IPS-20b (cell line): Measurements from ENCODE around the gene NRTN.

Experiments
- H3K27ac ChIP-seq: one replicate; pipeline ENCODE4 v1.5.1; 2013; ENCODE audit warnings: low read length
- H3K27me3 ChIP-seq: 2 replicates; pipeline ENCODE4 v1.6.1; 2013; ENCODE audit warnings: mild to moderate bottlenecking, low read length, inconsistent platforms; ENCODE audit not compliant: insufficient read depth
- H3K36me3 ChIP-seq: 2 replicates; pipeline ENCODE4 v1.6.1; 2013; ENCODE audit warnings: low read depth, mild to moderate bottlenecking, inconsistent platforms, low read length, moderate library complexity; ENCODE audit not compliant: insufficient read depth
- H3K4me1 ChIP-seq: 2 replicates; pipeline ENCODE4 v1.6.1; 2013; ENCODE audit warnings: mild to moderate bottlenecking, control low read depth, inconsistent platforms, low read length, moderate library complexity; ENCODE audit not compliant: insufficient read depth
- H3K4me3 ChIP-seq: 2 replicates; pipeline ENCODE4 v1.5.1; 2013; ENCODE audit warnings: mild to moderate bottlenecking, low read length, inconsistent platforms
- H3K9ac ChIP-seq: 2 replicates; pipeline ENCODE4 v1.6.1; 2013; ENCODE audit warnings: low read depth, mild to moderate bottlenecking, inconsistent platforms, low read length, moderate library complexity
- H3K9me3 ChIP-seq: 2 replicates; pipeline ENCODE4 v1.6.1; 2013; ENCODE audit warnings: mild to moderate bottlenecking, low read depth, low read length, inconsistent platforms; ENCODE audit not compliant: insufficient read depth

The NRTN gene

DNA sequence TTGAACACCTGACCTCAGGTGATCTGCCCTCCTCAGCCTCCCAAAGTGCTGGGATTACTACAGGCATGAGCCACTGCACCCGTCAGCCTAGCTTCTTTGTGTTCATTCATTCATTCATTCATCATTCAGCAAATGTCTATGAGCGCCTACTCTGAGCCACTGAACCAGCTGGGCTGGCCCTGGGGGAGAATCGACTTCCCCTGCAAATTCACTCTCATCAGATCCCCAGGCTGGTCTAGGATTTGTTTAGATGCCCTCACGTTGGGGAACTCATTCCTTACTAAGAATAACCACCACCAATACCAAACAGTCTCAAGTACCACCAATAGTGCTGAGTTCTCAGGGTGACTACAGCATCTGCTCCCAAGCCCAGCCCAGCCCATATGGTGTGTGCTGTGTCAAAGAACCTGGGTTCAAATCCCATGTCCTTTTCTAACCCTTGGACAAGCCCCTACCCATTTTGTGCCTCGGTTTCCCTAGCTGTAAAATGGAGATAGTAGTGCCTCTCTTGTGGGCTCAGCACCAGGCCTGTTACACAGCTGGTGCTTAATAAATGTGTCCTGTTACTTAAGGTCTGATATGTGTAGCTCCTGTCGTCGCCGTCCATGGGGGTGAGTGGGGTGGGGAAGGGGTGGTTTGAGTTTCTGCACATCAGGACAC is 16.8 kb downstream of the NRTN start:
- no peaks in the 10 kb centered on the region for H3K27me3 ChIP-seq
- no peak overlapping the region for H3K27ac ChIP-seq
- H3K9me3 ChIP-seq, result no peaks in the 10 kb centered on the region
- no peak overlapping the region for H3K9ac ChIP-seq
- H3K4me1 ChIP-seq, result no peaks in the 10 kb centered on the region
- H3K36me3 ChIP-seq, result no peaks in the 10 kb centered on the region
- no peak overlapping the region for H3K4me3 ChIP-seq

GRCh38 chr19:5822181-5822844 is 17.4 kb downstream of the NRTN start:
- no peak overlapping the region for H3K9ac ChIP-seq

GRCh38 chr19:5823579-5824281 is 18.9 kb downstream of the NRTN start:
- Histone ChIP-seq H3K4me1 (no peaks in the 10 kb centered on the region), H3K9me3 (no peaks in the 10 kb centered on the region), H3K27ac (no peak overlapping the region), H3K9ac (no peak overlapping the region), H3K36me3 (no peaks in the 10 kb centered on the region), H3K27me3 (no peaks in the 10 kb centered on the region), H3K4me3 (no peak overlapping the region)

More at GRCh38 chr19:5822181-5822844, 17.4 kb downstream of the NRTN start:
- Histone ChIP-seq H3K9me3 (no peaks in the 10 kb centered on the region), H3K4me1 (no peaks in the 10 kb centered on the region), H3K36me3 (no peaks in the 10 kb centered on the region), H3K4me3 (no peak overlapping the region), H3K27ac (no peak overlapping the region), H3K27me3 (no peaks in the 10 kb centered on the region)

DNA sequence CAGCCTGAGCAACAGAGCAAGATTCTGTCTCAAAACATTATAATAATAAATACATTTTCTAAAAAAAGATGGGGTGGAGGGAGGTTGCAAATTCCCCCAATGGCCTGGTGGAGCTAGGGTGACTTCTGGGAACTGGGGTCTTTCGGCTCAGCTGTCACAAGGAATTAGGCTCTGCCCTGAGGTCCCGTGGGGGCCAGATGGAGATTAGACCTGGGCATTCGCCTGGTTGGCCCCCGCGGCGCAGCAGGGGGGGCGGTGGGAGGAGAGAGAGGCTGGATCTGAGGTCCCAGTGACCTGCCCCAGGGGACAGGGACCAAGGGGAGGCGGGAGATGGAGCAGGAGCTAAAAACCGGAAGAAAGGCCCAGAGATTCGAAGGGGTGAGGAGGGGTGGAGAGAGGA is 19.9 kb downstream of the NRTN start:
- no peaks in the 10 kb centered on the region for H3K4me1 ChIP-seq
- no peaks in the 10 kb centered on the region for H3K27me3 ChIP-seq
- no peaks in the 10 kb centered on the region for H3K9me3 ChIP-seq
- H3K36me3 ChIP-seq, result no peaks in the 10 kb centered on the region
- H3K4me3 ChIP-seq, result no peak overlapping the region
- no peak overlapping the region for H3K27ac ChIP-seq
- H3K9ac ChIP-seq, result no peak overlapping the region

DNA sequence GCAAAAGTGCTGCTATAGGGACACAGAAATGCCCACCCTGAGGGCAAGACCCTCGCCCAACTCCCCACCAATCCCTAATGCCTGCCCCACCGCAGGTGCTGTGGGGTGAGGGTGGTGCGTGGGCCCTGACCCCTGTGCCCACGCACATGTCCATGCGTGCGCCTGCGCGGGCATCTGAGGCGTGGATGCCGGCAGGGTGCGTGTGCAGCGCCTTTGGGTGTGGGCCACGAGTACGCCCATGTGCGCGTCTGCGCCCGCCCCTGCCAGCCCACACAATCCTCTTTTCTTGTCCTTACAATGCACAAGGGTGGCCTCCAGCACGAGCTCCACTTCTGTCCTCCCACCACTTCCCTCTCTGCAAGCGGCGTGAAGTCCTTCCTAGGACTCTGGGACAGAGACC is 20.3 kb downstream of the NRTN start:
- no peaks in the 10 kb centered on the region for H3K4me1 ChIP-seq
- no peaks in the 10 kb centered on the region for H3K36me3 ChIP-seq
- H3K27me3 ChIP-seq, result no peaks in the 10 kb centered on the region
- no peak overlapping the region for H3K27ac ChIP-seq
- H3K9ac ChIP-seq, result no peak overlapping the region
- no peak overlapping the region for H3K4me3 ChIP-seq
- no peaks in the 10 kb centered on the region for H3K9me3 ChIP-seq

DNA sequence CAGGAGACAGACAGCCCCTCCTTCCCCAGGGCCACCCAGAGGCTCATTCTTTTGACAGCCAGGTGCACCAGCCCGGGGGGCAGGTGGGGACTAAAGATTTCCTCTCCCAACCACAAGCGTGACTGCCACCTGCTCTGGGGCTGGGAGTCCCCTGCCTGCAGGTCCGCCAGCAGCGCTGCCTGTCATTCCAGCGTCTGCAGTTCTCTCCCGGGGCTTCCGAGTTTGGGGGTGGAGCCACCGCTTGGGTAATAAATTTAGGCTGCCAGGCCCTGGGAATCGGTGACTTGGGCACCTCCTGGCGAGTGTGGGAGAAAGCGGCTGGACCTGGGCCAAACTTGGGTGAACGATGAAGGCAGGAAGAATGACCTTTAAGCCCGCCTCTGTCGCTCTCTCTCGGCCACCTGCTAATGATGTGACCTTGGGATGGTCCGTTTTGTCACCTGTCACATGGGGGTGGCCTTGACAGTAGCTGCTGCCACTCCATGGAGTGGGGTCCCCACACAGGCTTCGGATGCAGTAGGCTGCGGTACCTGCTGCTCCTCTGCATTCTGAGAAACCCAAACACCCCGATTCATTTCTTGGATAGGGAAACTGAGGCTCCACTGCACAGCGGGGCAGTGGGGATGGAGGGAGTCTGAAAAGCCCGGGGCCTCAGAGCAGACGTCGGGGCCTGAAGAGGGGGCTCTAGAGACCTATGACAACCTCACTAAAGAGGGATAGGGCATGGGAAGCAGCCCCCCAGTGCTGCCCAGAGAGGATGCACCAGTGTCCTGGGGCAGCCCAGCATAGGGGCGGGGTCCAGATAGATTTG is 21.9 kb downstream of the NRTN start:
- Histone ChIP-seq H3K4me1 (no peaks in the 10 kb centered on the region), H3K27ac (no peak overlapping the region), H3K36me3 (no peaks in the 10 kb centered on the region), H3K9ac (no peak overlapping the region; the same call in 1 of the 2 replicates), H3K4me3 (peak overlapping the region; percentile 67; the same call in 1 of the 2 replicates), H3K27me3 (no peaks in the 10 kb centered on the region), H3K9me3 (no peaks in the 10 kb centered on the region)

GRCh38 chr19:5827342-5827890 is 22.5 kb downstream of the NRTN start:
- Histone ChIP-seq H3K36me3 (no peaks in the 10 kb centered on the region), H3K4me3 (peak overlapping the region; percentile 67), H3K4me1 (no peaks in the 10 kb centered on the region), H3K9me3 (no peaks in the 10 kb centered on the region), H3K9ac (peak overlapping the region; percentile 61; the same call in 1 of the 2 replicates), H3K27me3 (no peaks in the 10 kb centered on the region), H3K27ac (no peak overlapping the region)

DNA sequence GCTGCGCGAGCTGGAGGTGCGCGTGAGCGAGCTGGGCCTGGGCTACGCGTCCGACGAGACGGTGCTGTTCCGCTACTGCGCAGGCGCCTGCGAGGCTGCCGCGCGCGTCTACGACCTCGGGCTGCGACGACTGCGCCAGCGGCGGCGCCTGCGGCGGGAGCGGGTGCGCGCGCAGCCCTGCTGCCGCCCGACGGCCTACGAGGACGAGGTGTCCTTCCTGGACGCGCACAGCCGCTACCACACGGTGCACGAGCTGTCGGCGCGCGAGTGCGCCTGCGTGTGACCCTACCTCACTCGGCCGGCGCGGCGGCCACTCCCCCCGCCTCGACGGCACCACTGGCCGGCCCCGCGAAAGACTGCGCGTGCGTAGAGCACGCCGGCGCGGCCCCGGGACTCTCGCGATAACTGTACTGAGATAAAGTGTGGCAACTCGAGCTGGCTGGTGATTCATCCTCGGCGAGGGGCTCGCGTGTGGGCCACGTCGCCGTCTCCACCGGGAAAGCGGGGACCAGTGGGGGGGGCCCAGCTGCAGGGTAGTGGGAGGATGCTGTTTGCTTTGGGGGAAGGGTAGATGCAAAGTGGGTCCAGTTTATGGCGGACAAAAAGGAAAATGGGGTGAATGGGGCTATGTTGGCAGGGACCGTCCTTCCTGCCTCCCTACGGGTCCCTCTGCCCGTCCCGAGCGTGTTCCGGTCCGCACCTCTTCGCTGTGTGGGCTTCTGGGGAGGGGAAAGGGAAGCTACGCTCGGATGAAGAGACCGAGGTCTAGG is 23.2 kb downstream of the NRTN start:
- peak overlapping the region; percentile 91 for H3K9ac ChIP-seq
- H3K4me3 ChIP-seq, result peak overlapping the region; percentile 87
- no peaks in the 10 kb centered on the region for H3K4me1 ChIP-seq
- H3K27ac ChIP-seq, result peak overlapping the region; percentile 63
- no peaks in the 10 kb centered on the region for H3K36me3 ChIP-seq
- no peaks in the 10 kb centered on the region for H3K27me3 ChIP-seq
- H3K9me3 ChIP-seq, result no peaks in the 10 kb centered on the region

DNA sequence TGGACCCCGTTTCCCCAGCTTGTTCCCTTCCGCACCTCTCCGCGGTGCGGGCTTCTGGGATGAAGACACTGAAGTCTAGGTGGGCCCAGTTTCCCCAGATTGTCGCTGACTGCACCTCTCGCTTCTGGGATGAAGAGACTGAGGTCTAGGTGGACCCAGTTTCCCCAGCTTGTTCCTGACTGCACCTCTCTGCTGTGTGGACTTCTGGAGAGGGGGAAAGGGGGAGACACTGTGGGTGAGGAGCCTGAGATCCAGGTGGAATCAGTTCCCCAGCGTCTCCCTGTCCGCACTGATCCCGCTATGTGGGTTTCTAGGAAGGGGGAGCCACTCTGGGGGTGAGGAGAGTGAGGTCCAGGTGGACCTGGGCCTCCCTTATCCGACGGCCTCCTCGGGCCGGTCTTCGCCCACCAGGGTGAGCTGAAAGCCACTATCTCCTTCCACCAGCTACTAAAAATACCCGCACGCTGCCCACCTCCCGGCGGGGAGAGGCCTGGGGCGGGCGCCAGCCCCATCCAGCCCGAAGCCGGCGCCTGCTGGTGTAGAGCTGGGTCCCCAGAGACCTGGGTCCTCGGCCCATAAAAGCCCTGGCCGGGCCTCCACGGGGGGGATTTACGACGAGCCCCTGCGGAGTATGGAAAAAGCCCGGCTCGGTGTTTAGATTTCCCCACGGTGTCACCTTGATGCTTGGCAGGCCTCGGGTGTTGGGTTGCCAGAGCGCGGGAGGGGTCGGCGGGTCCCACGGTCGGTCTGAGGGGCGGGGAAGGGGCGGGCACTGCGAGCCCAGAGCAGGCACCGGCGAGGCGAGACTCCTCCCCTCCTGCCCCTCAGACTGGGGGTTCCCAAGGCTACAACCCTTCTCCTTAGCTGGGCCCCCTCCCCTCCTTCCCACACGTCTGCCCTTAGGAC is 24.0 kb downstream of the NRTN start:
- Histone ChIP-seq H3K36me3 (no peaks in the 10 kb centered on the region), H3K4me1 (no peaks in the 10 kb centered on the region), H3K4me3 (peak overlapping the region; percentile 87), H3K27me3 (no peaks in the 10 kb centered on the region), H3K27ac (peak overlapping the region; percentile 63), H3K9ac (peak overlapping the region; percentile 91), H3K9me3 (no peaks in the 10 kb centered on the region)
